Lower lobe of right lung (tissue), 2 donors: ENCODE results near the gene PARP1. TPM values are rescaled to one million over a fixed set of nuclear protein-coding genes. Genes with fewer than 3 reads are reported as not detected.
"Not testable (repeated sequence)": the region's sequence is repeated elsewhere in the genome, so short reads cannot be mapped to it uniquely, and the experiment has no call there.

ENCODE experiments used
- ATAC-seq, 2 donors: fragments of 200-7000 bp; cut with Tn5 transposase; one replicate each; pipeline ENCODE4 v1.9.1; 2020 to 2022; ENCODE audit warnings: mild to moderate bottlenecking in 2 of 2, moderate library complexity in 2 of 2
- DNase-seq: peaks from one replicate; pipeline ENCODE4 v3.0.0-alpha.2; 2020
- H3K27ac ChIP-seq: fragments of 200-600 bp; one replicate; pipeline ENCODE4 v1.8.0; 2022
- H3K27me3 ChIP-seq: fragments of 200-600 bp; one replicate; pipeline ENCODE4 v1.8.0; 2022; ENCODE audit warnings: low read depth
- H3K36me3 ChIP-seq: fragments of 200-600 bp; one replicate; pipeline ENCODE4 v1.8.0; 2022; ENCODE audit warnings: mild to moderate bottlenecking
- H3K4me1 ChIP-seq: fragments of 200-600 bp; one replicate; pipeline ENCODE4 v1.8.0; 2022
- H3K4me3 ChIP-seq: fragments of 200-600 bp; one replicate; pipeline ENCODE4 v1.8.0; 2022; ENCODE audit warnings: mild to moderate bottlenecking
- H3K9me3 ChIP-seq: fragments of 200-600 bp; one replicate; pipeline ENCODE4 v1.8.0; 2022
- intact Hi-C: fragments of 100-400 bp; cut with DNase I; formaldehyde crosslinking; loops from one replicate; pipeline ENCODE4 v1.11.0; 2022
- total RNA-seq: library from RNA; stranded (reverse); fragmentation: NEBNext Ultra II Directional; extraction: Animal tissue kit (Norgen Biotek cat#: 25700); gene quantifications from one replicate; pipeline ENCODE4 v1.2.1, GENCODE V29; 2021
- TF ChIP-seq, protein P1 (sequence below): fragments of 200-600 bp; IDR thresholded peaks from one replicate; pipeline ENCODE4 v1.8.0; 2022; ENCODE audit warnings: antibody characterized with exemption, mild to moderate bottlenecking
- donor health status: DM: no; HTN: yes; CAD: no; lungs with severe emphysema.

Gene PARP1
- total RNA-seq, 1 donor from 2014 or later = 59.2 TPM

DNA sequence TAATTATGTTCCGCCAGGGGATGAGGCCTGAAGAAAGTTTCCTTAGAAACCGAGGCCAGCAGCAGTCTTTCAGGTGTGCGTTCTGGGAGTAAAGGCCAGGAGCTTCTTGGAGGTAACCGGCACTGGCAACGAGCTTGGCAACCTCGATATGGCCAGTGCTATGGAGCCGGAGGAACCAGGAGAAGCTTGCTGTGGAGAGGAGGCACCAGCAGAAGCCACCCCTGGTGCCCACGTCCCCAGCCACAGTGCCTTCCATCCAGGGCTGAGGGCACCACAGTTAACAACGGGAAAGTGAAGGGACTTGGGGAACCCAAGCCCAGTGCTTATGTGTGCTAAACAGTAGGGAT is 57.4 kb downstream of the PARP1 start:
- no peak for DNase-seq
- TF ChIP-seq, protein P1, sequence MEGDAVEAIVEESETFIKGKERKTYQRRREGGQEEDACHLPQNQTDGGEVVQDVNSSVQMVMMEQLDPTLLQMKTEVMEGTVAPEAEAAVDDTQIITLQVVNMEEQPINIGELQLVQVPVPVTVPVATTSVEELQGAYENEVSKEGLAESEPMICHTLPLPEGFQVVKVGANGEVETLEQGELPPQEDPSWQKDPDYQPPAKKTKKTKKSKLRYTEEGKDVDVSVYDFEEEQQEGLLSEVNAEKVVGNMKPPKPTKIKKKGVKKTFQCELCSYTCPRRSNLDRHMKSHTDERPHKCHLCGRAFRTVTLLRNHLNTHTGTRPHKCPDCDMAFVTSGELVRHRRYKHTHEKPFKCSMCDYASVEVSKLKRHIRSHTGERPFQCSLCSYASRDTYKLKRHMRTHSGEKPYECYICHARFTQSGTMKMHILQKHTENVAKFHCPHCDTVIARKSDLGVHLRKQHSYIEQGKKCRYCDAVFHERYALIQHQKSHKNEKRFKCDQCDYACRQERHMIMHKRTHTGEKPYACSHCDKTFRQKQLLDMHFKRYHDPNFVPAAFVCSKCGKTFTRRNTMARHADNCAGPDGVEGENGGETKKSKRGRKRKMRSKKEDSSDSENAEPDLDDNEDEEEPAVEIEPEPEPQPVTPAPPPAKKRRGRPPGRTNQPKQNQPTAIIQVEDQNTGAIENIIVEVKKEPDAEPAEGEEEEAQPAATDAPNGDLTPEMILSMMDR = no peak
- no peak for ATAC-seq
- Histone ChIP-seq H3K27me3 (no peaks in the 10 kb centered on the region), H3K27ac (no peak overlapping the region), H3K36me3 (no peaks in the 10 kb centered on the region), H3K9me3 (no peaks in the 10 kb centered on the region), H3K4me3 (no peak overlapping the region), H3K4me1 (no peaks in the 10 kb centered on the region)
- intact Hi-C loops = no loop called here

DNA sequence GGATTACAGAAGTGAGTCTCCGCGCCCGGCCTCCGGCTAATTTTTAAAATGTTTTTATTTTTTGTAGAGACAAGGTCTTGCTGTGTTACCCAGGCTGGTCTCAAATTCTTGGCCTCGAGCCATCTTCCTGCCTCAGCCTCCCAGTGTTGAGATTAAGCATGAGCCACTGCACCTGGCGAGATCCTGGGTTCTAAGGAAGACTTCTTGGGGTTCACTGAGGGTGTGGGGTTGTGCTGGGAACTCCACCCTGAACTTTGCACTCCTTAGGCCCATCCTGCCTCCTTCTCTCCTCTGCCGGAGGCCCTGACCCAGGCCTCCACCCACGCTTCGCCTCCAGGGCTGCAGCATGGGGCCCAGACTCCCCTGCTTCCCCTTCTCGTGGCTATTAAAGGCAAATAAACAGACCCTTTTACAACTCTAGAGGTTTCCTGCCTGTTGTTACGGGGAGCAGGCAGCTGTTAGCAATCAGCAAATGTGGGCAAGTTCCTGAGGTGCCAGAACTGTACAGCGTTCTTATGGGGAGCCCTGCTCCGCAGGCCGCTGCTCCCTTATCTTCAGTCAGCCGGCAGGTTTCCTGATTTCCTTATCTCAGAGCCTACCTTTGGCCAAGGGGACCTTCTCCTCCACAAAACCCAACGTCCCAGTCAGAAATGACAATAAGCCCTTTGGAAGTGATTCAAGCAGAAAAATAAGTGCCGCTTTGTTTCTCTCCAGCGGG is 57.9 kb downstream of the PARP1 start:
- Histone ChIP-seq H3K27me3 (no peaks in the 10 kb centered on the region), H3K9me3 (no peaks in the 10 kb centered on the region), H3K4me3 (no peak overlapping the region), H3K36me3 (no peaks in the 10 kb centered on the region), H3K4me1 (no peaks in the 10 kb centered on the region), H3K27ac (no peak overlapping the region)
- no peak for DNase-seq
- intact Hi-C loops = no loop called here
- TF ChIP-seq, protein P1 = no peak
- peak in 1 of 2 donors; percentile 41 for ATAC-seq

DNA sequence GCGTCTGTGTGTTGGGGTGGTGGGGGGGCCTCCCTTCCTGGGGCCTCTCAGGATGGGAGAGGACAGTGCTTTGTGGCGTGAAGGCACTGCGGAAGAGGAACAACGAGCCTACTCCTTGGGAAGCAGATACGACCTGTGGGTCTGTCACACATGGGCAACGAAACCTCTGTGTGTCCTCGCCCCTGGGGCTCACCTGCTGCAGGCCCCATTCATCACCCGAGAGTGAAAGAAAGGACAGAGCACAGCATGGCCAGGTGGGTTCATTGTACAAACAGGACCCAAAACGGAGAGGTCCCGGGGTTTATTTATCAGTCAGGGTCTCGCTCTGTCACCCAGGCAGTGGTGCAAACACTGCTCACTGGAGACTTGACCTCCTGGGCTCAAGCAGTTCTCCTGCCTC is 58.8 kb downstream of the PARP1 start:
- Histone ChIP-seq H3K9me3 (no peaks in the 10 kb centered on the region), H3K27ac (no peak overlapping the region), H3K4me3 (no peak overlapping the region), H3K36me3 (no peaks in the 10 kb centered on the region), H3K4me1 (no peaks in the 10 kb centered on the region), H3K27me3 (no peaks in the 10 kb centered on the region)
- DNase-seq (no peak), ATAC-seq (peak in 1 of 2 donors; percentile 14)
- TF ChIP-seq, protein P1 = no peak
- intact Hi-C loops = no loop called here

DNA sequence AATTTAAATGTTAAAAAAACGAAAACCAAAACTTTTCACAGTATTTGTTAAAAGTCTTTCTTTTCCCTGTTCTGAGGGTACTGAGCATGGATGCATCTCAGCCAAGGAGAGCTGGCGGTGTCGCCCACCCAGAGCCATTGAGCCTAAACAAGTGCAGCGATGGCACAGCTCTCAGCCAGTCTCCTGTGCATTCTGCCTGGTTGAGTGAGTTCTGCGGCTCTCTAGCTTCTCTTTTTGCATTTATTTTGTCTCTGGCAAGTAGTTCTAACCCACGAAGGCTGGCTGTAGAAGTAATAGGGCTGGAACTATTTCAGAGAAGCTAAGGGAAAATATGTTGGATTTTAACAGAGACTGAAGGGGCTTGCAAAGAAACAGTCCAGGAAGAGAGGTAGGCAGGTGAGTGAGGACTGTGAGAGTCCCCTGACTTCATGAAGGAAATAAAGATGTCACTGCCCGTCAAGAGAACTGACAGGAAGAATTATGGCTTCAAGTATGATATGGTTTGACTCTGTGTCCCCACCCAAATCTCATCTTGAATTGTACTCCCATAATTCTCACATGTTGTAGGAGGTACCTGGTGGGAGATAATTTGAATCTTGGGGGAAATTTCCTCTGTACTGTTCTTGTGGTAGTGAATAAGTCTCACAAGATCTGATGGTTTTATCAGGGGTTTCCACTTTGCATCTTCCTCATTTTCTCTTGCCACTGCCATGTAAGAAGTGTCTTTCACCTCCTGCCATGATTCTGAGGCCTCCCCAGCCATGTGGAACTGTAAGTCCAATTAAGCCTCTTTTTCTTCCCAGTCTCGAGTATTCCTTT is 63.2 kb downstream of the PARP1 start:
- H3K36me3 ChIP-seq = no peaks in the 10 kb centered on the region
- H3K9me3 ChIP-seq = no peaks in the 10 kb centered on the region
- intact Hi-C loops = no loop called here
- H3K27ac ChIP-seq = no peak overlapping the region
- TF ChIP-seq, protein P1 = no peak
- DNase-seq = no peak
- H3K4me3 ChIP-seq = no peak overlapping the region
- no peaks in the 10 kb centered on the region for H3K27me3 ChIP-seq
- no peaks in the 10 kb centered on the region for H3K4me1 ChIP-seq
- no peak for ATAC-seq

DNA sequence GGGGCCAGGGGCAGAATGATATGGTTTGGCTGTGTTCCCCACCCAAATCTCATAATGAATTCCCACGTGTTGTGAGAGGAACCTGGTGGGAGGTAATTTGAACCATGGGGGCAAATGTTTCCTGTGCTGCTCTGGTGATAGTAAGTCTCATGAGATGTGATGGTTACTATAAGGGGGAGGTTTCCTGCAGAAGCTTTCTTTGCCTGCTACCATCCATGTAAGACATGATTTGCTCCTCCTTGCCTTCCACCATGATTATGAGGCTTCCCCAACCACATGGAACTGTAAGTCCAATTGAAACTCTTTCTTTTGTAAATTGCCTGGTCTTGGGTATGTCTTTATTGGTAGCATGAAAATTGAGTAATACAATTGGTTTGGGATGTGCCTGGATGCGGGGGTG is 65.2 kb downstream of the PARP1 start:
- no peak overlapping the region for H3K27ac ChIP-seq
- no peak overlapping the region for H3K4me3 ChIP-seq
- ATAC-seq = no peak
- no peaks in the 10 kb centered on the region for H3K36me3 ChIP-seq
- H3K27me3 ChIP-seq = no peaks in the 10 kb centered on the region
- no peaks in the 10 kb centered on the region for H3K4me1 ChIP-seq
- intact Hi-C loops = no loop called here
- no peaks in the 10 kb centered on the region for H3K9me3 ChIP-seq
- no peak for DNase-seq
- TF ChIP-seq, protein P1 = no peak

DNA sequence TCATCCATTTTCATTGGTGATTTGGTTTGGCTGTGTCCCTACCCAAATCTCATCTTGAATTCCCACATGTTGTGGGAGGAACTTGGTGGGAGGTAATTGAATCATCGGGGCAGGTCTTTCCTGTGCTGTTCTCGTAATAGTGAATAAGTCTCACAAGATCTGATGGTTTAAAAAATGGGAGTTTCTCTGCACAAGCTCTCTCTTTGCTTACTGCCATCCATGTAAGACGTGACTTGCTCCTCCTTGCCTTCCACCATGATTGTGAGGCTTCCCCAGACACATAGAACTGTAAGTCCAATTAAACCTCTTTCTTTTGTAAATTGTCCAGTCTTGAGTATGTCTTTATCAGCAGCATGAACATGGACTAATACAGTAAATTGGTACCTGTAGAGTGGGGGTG is 67.8 kb downstream of the PARP1 start:
- H3K4me1 ChIP-seq, DNase-seq, H3K4me3 ChIP-seq, H3K9me3 ChIP-seq, intact Hi-C loops, ATAC-seq, H3K27me3 ChIP-seq, H3K36me3 ChIP-seq, H3K27ac ChIP-seq: not testable (repeated sequence)
